ENCODE results near the gene MTMR4.

- no peak for TF ChIP-seq HDGF (IDR thresholded peaks at IDR 0.05; ENCODE audit: borderline replicate concordance)
- no peak for TF ChIP-seq LEF1 (IDR thresholded peaks at IDR 0.05; ENCODE audit: borderline replicate concordance)
- TF ChIP-seq ZNF384 (IDR thresholded peaks at IDR 0.05): no peak
- TF ChIP-seq SP1 (IDR thresholded peaks at IDR 0.05): no peak
These were observed 1.0 kb downstream of the MTMR4 start for GRCh38 chr17:58513267-58513964.

Measured in HEK293T (cell line).